Psoas muscle (tissue), 8 donors: Measurements from ENCODE around the gene ZNF658. TPM values are rescaled to one million over a fixed set of nuclear protein-coding genes. Genes with fewer than 3 reads are reported as not detected.
"Not testable (repeated sequence)": the region's sequence is repeated elsewhere in the genome, so short reads cannot be mapped to it uniquely, and the experiment has no call there.

Experiments
- ATAC-seq, 4 donors: fragments of 200-7000 bp; cut with Tn5 transposase; one replicate each; pipeline ENCODE4 v1.9.1; 2020; ENCODE audit warnings: moderate library complexity in 3 of 4, mild to moderate bottlenecking in 2 of 4
- DNase-seq, 2 donors: peaks; one replicate each; pipeline ENCODE4 v3.0.0-alpha.2; 2020
- H3K27ac ChIP-seq: fragments of 200-600 bp; one replicate; pipeline ENCODE4 v1.8.0; 2022
- H3K27me3 ChIP-seq, 3 donors: fragments of 200-600 bp in 1 of 3; one replicate each; pipeline versions ENCODE4 v1.6.1 to v1.8.0; 2013 to 2022; ENCODE audit warnings: low read length in 2 of 3, mild to moderate bottlenecking in 2 of 3, moderate library complexity in 1 of 3; ENCODE audit not compliant: insufficient read depth in 3 of 3
- H3K36me3 ChIP-seq, 2 donors: fragments of 200-600 bp in 1 of 2; one replicate each; pipeline versions ENCODE4 v1.6.1 to v1.8.0; 2013 to 2022; ENCODE audit warnings: low read depth in 1 of 2, mild to moderate bottlenecking in 1 of 2, moderate library complexity in 1 of 2; ENCODE audit not compliant: insufficient read depth in 1 of 2
- H3K4me1 ChIP-seq: fragments of 200-600 bp; one replicate; pipeline ENCODE4 v1.8.0; 2022
- H3K4me3 ChIP-seq: fragments of 200-600 bp; one replicate; pipeline ENCODE4 v1.8.0; 2022; ENCODE audit warnings: mild to moderate bottlenecking
- H3K9me3 ChIP-seq: fragments of 200-600 bp; one replicate; pipeline ENCODE4 v1.8.0; 2022
- WGBS, 3 donors: extraction: QIAGEN DNeasy Blood & Tissue Kit; methylation state at CpG; one replicate each; pipeline versions ENCODE4 v1.1.6 to v1.1.7; 2013; 5-methylcytosine and 5-hydroxymethylcytosine counted together
- intact Hi-C, 2 donors: fragments of 100-400 bp; cut with DNase I; formaldehyde crosslinking; loops; one replicate each; pipeline versions ENCODE4 v1.11.0 to v1.14.2; 2022
- polyA plus RNA-seq, 3 donors: library from polyadenylated mRNA; stranded (reverse); fragments of 200-250 nt; gene quantifications; one replicate each; pipeline ENCODE4 v1.2.3, GENCODE V29; 2013
- total RNA-seq, 4 donors: library from RNA; stranded (reverse); fragmentation: NEBNext Ultra II Directional in 2 of 4; extraction: Animal tissue kit (Norgen Biotek cat#: 25700) in 2 of 4; gene quantifications; one replicate each; pipeline versions ENCODE4 v1.2.1 to v1.2.4, GENCODE V29; 2021 to 2023
- donor health status: healthy with polysubstance abuse.
- donor health status: DM: no; HTN: no; CAD: no; lungs with moderate emphysema.
- donor health status: Bipolar disorder and iron deficiency.
- donor health status: healthy.
- donor health status: DM: yes; HTN: yes; CAD: no.
- donor health status: DM: no; HTN: no; CAD: no.
- donor health status: DM: no; HTN: no; CAD: no.
- donor health status: DM: yes; HTN: yes; CAD: no.

ZNF658 gene
- total and polyA plus RNA-seq, 7 donors: 1.2 to 5.3 (median 3.5) TPM

DNA sequence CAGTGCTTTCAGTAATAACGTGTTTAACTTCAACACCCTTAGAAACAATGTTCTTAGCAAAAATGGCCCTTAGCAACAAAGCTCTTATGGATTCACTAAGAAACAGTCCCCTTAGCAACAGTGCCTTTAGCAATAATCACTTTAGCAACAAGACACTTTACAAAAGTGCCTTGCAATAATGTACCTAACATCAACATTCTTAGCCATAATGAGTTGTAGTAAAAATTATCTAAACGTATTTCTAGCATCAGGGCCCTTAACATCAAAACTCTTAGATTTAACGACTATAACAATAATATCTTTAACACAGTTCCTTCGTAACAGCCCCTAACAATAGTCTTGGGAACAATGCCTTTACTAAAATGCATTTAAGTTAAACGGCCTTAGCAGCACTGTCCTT lies 37.8 kb downstream of the ZNF658 start:
- ATAC-seq, H3K27me3 ChIP-seq, H3K9me3 ChIP-seq, DNase-seq, H3K36me3 ChIP-seq, H3K4me3 ChIP-seq, intact Hi-C loops, H3K27ac ChIP-seq, H3K4me1 ChIP-seq: not testable (repeated sequence)
- 72 to 76% (median 73%) methylated on average over 4 of the region's 5 CpGs for WGBS, 3 donors

- intact Hi-C loops, H3K27ac ChIP-seq, DNase-seq, H3K27me3 ChIP-seq, ATAC-seq, H3K4me3 ChIP-seq, H3K4me1 ChIP-seq, H3K9me3 ChIP-seq, H3K36me3 ChIP-seq: not testable (repeated sequence)
- 63 to 78% (median 70%) methylated on average over 1 of the region's 2 CpGs for WGBS, 3 donors
These were observed 39.6 kb downstream of the ZNF658 start for GRCh38 chr9:66939878-66940830.

GRCh38 chr9:66942400-66943155 lies 42.1 kb downstream of the ZNF658 start:
- H3K36me3 ChIP-seq, intact Hi-C loops, ATAC-seq, DNase-seq, H3K27ac ChIP-seq, H3K27me3 ChIP-seq, H3K4me3 ChIP-seq, H3K4me1 ChIP-seq, H3K9me3 ChIP-seq: not testable (repeated sequence)
- WGBS, 3 donors: 42 to 61% (median 48%) methylated on average over 4 to 5 of the region's 5 CpGs

DNA sequence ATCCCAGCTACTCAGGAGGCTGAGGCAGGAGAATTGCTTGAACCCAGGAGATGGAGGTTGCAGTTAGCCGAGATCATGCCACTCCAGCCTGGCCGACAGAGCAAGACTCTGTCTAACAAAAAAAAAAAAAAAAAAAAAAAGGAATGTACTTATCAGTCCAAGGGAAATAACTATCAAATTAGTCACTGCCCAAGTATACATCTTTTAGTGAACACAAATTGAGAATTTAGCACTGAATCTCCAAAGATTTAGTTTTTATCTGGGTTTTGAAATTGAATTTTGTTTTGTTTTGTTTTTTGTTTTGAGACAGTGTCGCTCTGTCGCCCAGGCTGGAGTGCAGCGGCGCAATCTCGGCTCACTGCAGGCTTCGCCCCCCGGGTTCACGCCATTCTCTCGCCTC lies 52.1 kb downstream of the ZNF658 start:
- intact Hi-C loops, H3K27ac ChIP-seq, H3K36me3 ChIP-seq, H3K4me3 ChIP-seq, H3K4me1 ChIP-seq, H3K9me3 ChIP-seq, ATAC-seq, H3K27me3 ChIP-seq, DNase-seq: not testable (repeated sequence)
- WGBS, 3 donors: 93 to 98% (median 95%) methylated on average over 9 to 11 of the region's 11 CpGs

Other genes starting within 250 kb of the ZNF658 start
- not detected for gene SPATA31A3, start 91.8 kb downstream of the ZNF658 start, total RNA-seq
- not detected for gene SPATA31A3, start 91.8 kb downstream of the ZNF658 start, polyA plus RNA-seq